ENCODE data around the gene ADGRL3. TPM values are rescaled to one million over a fixed set of nuclear protein-coding genes. Genes with fewer than 3 reads are reported as not detected.

Gene ADGRL3
- polyA plus RNA-seq, 1 experiment = 0.35 TPM

GRCh38 chr4:61211781-61212180 is 11.7 kb downstream of the ADGRL3 start:
- TF ChIP-seq CTCF (IDR thresholded peaks at IDR 0.05; ENCODE audit: low read depth, low read length) = no peak
- no peaks in the 10 kb centered on the region for H3K27me3 ChIP-seq (ENCODE audit: control insufficient read depth, insufficient read depth, low read length)
- no peak overlapping the region for H3K4me3 ChIP-seq (ENCODE audit: low read depth, low read length)
- H3K9me3 ChIP-seq (ENCODE audit: control insufficient read depth, insufficient read depth, low read length) = no peaks in the 10 kb centered on the region
- CTCF ChIA-PET = no interaction called here
- POLR2A ChIA-PET = no interaction called here
- H3K27ac ChIP-seq (ENCODE audit: low read depth, low read length) = no peak overlapping the region
- no peak for DNase-seq (ENCODE audit: low read depth, low spot score)

- no peak for TF ChIP-seq CTCF (IDR thresholded peaks at IDR 0.05; ENCODE audit: low read depth, low read length)
- Histone ChIP-seq H3K27ac (ENCODE audit: low read depth, low read length) (no peak overlapping the region), H3K9me3 (ENCODE audit: control insufficient read depth, insufficient read depth, low read length) (no peaks in the 10 kb centered on the region), H3K27me3 (ENCODE audit: control insufficient read depth, insufficient read depth, low read length) (no peaks in the 10 kb centered on the region), H3K4me3 (ENCODE audit: low read depth, low read length) (no peak overlapping the region)
- POLR2A ChIA-PET = no interaction called here
- no peak for DNase-seq (ENCODE audit: low read depth, low spot score)
- CTCF ChIA-PET = no interaction called here
Observed at GRCh38 chr4:61212788-61213187, 12.7 kb downstream of the ADGRL3 start.

GRCh38 chr4:61214680-61215079 is 14.6 kb downstream of the ADGRL3 start:
- Histone ChIP-seq H3K9me3 (ENCODE audit: control insufficient read depth, insufficient read depth, low read length) (no peaks in the 10 kb centered on the region), H3K27me3 (ENCODE audit: control insufficient read depth, insufficient read depth, low read length) (no peaks in the 10 kb centered on the region), H3K4me3 (ENCODE audit: low read depth, low read length) (no peak overlapping the region), H3K27ac (ENCODE audit: low read depth, low read length) (no peak overlapping the region)
- no peak for TF ChIP-seq CTCF (IDR thresholded peaks at IDR 0.05; ENCODE audit: low read depth, low read length)
- no peak for DNase-seq (ENCODE audit: low read depth, low spot score)
- ChIA-PET CTCF (no interaction called here), POLR2A (no interaction called here)

GRCh38 chr4:61217222-61217621 is 17.1 kb downstream of the ADGRL3 start:
- Histone ChIP-seq H3K4me3 (ENCODE audit: low read depth, low read length) (no peak overlapping the region), H3K9me3 (ENCODE audit: control insufficient read depth, insufficient read depth, low read length) (no peaks in the 10 kb centered on the region), H3K27ac (ENCODE audit: low read depth, low read length) (no peak overlapping the region), H3K27me3 (ENCODE audit: control insufficient read depth, insufficient read depth, low read length) (no peaks in the 10 kb centered on the region)
- no peak for TF ChIP-seq CTCF (IDR thresholded peaks at IDR 0.05; ENCODE audit: low read depth, low read length)
- POLR2A ChIA-PET = no interaction called here
- CTCF ChIA-PET = no interaction called here
- no peak for DNase-seq (ENCODE audit: low read depth, low spot score)

GRCh38 chr4:61220556-61220955 is 20.4 kb downstream of the ADGRL3 start:
- Histone ChIP-seq H3K9me3 (ENCODE audit: control insufficient read depth, insufficient read depth, low read length) (no peaks in the 10 kb centered on the region), H3K4me3 (ENCODE audit: low read depth, low read length) (no peak overlapping the region), H3K27me3 (ENCODE audit: control insufficient read depth, insufficient read depth, low read length) (no peaks in the 10 kb centered on the region), H3K27ac (ENCODE audit: low read depth, low read length) (no peak overlapping the region)
- ChIA-PET CTCF (no interaction called here), POLR2A (no interaction called here)
- no peak for DNase-seq (ENCODE audit: low read depth, low spot score)
- no peak for TF ChIP-seq CTCF (IDR thresholded peaks at IDR 0.05; ENCODE audit: low read depth, low read length)
